Measurements from ENCODE around the gene PIM2.
A peak's percentile ranks its signal among the peaks of the same experiment; 100 is the strongest.

- TF ChIP-seq POLR2A (IDR thresholded peaks at IDR 0.05) (peak; percentile 46 to 63), CTCF (IDR thresholded peaks at IDR 0.05) (no peak), POLR2AphosphoS5 (IDR thresholded peaks at IDR 0.05) (peak; percentile 74)
Measured at GRCh38 chrX:48911412-48912182, 7.2 kb downstream of the PIM2 start, which contains the start of gene SLC35A2.

Measured in gastroesophageal sphincter (tissue), 3 donors.